ENCODE data around the gene GLI2.

The GLI2 gene

DNA sequence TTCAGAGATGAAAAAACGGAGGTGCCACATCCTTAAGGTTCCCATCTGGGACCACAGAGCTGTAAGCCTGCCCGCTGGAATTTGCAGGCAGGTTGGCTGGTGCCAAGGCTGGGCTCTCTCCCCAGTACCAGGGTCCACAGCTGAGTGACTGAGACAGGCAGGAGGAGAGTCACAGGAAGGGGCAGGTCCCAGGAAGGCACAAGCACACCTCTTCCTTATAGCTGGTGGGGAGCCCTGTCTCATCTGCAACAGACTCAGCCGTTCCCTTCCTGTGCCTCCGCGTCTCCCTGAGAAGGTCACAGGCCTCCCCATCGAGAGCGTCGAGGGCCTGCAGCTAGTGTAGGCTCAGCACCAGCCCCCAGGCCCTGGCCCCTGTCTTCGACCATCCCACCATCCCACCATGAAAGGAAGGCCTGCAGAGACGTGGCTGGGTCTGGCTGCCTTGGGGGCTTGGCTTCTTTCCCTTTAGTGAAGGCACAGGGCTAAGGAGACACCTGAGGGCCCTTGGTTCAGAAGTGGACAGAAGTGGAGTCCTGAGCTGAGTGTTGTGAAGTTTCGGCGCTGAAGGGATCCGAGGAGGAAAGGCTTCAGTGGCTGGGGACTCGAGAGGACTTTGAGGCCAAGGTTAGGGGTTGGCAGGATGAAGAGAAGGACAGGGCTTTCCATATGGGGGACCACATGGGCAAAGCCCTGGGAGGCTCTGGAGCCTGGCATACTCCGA lies 26.8 kb downstream of the GLI2 start:
- H3K27me3 Mint-ChIP-seq: no peaks in the 10 kb centered on the region

DNA sequence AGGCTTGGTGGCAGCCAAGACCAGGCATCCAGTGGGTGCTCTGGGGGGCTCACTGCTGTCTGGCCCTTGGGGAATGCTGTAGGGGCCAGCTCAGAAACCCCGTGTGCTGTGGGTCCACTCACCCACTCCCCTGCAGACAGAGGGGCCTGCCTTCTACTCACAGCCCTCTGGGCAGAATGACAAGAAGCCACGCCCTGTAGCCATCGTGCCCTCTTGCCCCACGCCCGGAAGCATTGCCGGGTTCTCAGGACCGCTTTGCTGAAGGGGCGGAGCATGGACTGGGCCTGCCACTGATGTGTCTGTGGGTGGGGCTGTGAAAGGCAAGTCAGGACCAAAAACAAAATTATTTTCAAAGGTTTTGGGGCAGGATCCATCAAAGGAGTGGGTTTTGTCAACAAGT lies 27.8 kb downstream of the GLI2 start:
- Mint-ChIP-seq H3K27me3 (no peaks in the 10 kb centered on the region), H3K9me3 (no peaks in the 10 kb centered on the region), H3K4me3 (no peak overlapping the region), H3K4me1 (ENCODE audit: low read depth) (no peaks in the 10 kb centered on the region), H3K36me3 (ENCODE audit: low read depth) (no peaks in the 10 kb centered on the region), H3K27ac (no peak overlapping the region)
- intact Hi-C loops (cut with micrococcal nuclease): no loop called here

More for the DNA sequence above, 26.8 kb downstream of the GLI2 start:
- Mint-ChIP-seq H3K4me3 (no peak overlapping the region), H3K9me3 (no peaks in the 10 kb centered on the region), H3K36me3 (ENCODE audit: low read depth) (no peaks in the 10 kb centered on the region), H3K4me1 (ENCODE audit: low read depth) (no peaks in the 10 kb centered on the region), H3K27ac (no peak overlapping the region)
- intact Hi-C loops (cut with micrococcal nuclease): no loop called here

- Mint-ChIP-seq H3K4me1 (ENCODE audit: low read depth) (no peaks in the 10 kb centered on the region), H3K27ac (no peak overlapping the region), H3K4me3 (no peak overlapping the region), H3K9me3 (no peaks in the 10 kb centered on the region), H3K27me3 (no peaks in the 10 kb centered on the region), H3K36me3 (ENCODE audit: low read depth) (no peaks in the 10 kb centered on the region)
- intact Hi-C loops (cut with micrococcal nuclease): no loop called here
Observed at GRCh38 chr2:120763931-120764330, 28.3 kb downstream of the GLI2 start.

- Mint-ChIP-seq H3K9me3 (no peaks in the 10 kb centered on the region), H3K4me3 (no peak overlapping the region), H3K36me3 (ENCODE audit: low read depth) (no peaks in the 10 kb centered on the region), H3K27me3 (no peaks in the 10 kb centered on the region), H3K4me1 (ENCODE audit: low read depth) (no peaks in the 10 kb centered on the region), H3K27ac (no peak overlapping the region)
- intact Hi-C loops (cut with micrococcal nuclease): no loop called here
Observed at GRCh38 chr2:120764492-120764891, 28.8 kb downstream of the GLI2 start.

DNA sequence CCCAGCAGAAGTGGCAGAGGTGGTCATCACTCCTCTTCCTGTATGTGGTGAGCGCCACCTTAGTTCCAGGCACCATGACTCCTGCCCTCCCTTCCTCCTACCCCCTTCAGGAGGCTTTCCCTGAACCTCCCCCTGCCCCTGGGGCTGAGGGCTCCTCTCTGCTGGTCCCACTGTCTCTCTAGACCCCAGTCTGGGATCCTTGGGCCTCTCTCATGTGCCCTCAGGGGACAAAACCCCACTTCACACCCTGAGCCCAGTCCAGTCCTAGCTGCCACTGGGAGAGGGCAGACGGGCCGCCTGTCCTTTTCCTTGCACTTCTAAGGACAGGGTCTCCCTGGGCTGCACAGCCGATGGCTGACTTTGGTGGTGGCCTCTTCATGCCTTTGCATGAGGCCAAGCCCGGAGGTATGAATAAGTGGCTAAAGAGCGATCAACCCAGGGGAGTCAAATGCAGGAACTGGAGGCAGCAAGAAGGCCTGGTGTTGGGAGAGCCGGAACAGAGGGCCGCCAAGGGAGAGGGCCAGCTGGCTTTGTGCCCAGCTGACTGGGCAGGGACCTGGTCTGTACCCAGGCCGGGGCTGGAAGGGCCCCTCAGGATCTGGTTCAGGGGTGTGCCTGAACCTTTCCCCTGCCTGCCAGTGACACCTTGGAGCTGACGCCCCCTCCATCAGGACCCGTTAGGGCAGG lies 29.5 kb downstream of the GLI2 start:
- Mint-ChIP-seq H3K36me3 (ENCODE audit: low read depth) (no peaks in the 10 kb centered on the region), H3K27ac (no peak overlapping the region), H3K9me3 (no peaks in the 10 kb centered on the region), H3K27me3 (no peaks in the 10 kb centered on the region), H3K4me1 (ENCODE audit: low read depth) (no peaks in the 10 kb centered on the region), H3K4me3 (no peak overlapping the region)
- intact Hi-C loops (cut with micrococcal nuclease): no loop called here

GRCh38 chr2:120765678-120766469 lies 30.2 kb downstream of the GLI2 start:
- intact Hi-C loops (cut with micrococcal nuclease): no loop called here
- H3K27ac Mint-ChIP-seq: no peak overlapping the region
- no peaks in the 10 kb centered on the region for H3K4me1 Mint-ChIP-seq (ENCODE audit: low read depth)
- no peak overlapping the region for H3K4me3 Mint-ChIP-seq
- no peaks in the 10 kb centered on the region for H3K27me3 Mint-ChIP-seq
- no peaks in the 10 kb centered on the region for H3K36me3 Mint-ChIP-seq (ENCODE audit: low read depth)
- no peaks in the 10 kb centered on the region for H3K9me3 Mint-ChIP-seq

DNA sequence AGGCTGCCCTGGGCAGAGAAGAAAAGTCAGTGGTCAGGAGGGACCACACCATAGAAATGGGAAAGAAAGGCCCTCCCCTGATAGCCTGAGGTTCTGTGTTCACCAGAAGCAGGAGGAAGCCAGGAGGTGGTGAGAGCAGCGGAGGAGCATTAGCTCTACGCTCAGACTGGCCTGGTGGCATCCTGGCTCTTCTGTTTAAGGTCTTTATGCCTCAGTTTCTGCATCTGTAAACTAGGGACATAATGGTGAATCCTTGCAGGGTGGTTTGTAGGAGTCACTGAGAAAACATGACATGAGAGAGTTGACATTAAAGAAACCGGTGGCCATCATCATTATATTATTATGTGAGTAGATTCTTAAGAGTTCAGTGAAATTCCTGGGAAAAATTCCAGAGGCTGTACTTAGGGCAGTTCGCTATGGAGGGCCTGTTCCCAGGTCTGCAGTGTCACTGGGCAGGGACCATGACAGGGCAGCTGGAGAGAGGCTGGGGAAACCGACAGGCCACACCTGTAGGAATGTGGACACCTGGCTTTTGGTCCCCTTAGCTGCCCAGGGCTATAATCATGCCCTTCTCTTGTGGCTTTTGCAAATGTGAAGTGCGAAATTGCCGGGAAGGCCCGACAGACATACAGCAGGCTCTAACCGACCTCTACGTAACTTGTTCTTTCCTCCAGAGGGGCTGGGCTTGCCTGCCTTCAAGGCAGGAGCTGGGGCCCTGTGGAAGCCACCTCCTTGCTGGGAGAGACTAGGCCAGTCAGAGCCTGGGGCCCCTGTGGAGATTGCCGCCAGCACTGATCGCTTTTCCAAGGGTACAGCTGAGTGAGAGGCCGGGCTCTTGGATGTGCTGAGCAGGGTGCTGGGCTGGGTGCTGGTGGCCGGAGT lies 31.0 kb downstream of the GLI2 start:
- H3K4me1 Mint-ChIP-seq (ENCODE audit: low read depth): no peaks in the 10 kb centered on the region
- no peaks in the 10 kb centered on the region for H3K36me3 Mint-ChIP-seq (ENCODE audit: low read depth)
- no peaks in the 10 kb centered on the region for H3K9me3 Mint-ChIP-seq
- H3K27me3 Mint-ChIP-seq: no peaks in the 10 kb centered on the region
- intact Hi-C loops (cut with micrococcal nuclease): no loop called here
- H3K27ac Mint-ChIP-seq: no peak overlapping the region
- no peak overlapping the region for H3K4me3 Mint-ChIP-seq

- no peaks in the 10 kb centered on the region for H3K4me1 Mint-ChIP-seq (ENCODE audit: low read depth)
- no peak overlapping the region for H3K4me3 Mint-ChIP-seq
- H3K36me3 Mint-ChIP-seq (ENCODE audit: low read depth): no peaks in the 10 kb centered on the region
- H3K27me3 Mint-ChIP-seq: no peaks in the 10 kb centered on the region
- intact Hi-C loops (cut with micrococcal nuclease): no loop called here
- H3K9me3 Mint-ChIP-seq: no peaks in the 10 kb centered on the region
- H3K27ac Mint-ChIP-seq: no peak overlapping the region
Observed at GRCh38 chr2:120767486-120768005, 31.9 kb downstream of the GLI2 start.

DNA sequence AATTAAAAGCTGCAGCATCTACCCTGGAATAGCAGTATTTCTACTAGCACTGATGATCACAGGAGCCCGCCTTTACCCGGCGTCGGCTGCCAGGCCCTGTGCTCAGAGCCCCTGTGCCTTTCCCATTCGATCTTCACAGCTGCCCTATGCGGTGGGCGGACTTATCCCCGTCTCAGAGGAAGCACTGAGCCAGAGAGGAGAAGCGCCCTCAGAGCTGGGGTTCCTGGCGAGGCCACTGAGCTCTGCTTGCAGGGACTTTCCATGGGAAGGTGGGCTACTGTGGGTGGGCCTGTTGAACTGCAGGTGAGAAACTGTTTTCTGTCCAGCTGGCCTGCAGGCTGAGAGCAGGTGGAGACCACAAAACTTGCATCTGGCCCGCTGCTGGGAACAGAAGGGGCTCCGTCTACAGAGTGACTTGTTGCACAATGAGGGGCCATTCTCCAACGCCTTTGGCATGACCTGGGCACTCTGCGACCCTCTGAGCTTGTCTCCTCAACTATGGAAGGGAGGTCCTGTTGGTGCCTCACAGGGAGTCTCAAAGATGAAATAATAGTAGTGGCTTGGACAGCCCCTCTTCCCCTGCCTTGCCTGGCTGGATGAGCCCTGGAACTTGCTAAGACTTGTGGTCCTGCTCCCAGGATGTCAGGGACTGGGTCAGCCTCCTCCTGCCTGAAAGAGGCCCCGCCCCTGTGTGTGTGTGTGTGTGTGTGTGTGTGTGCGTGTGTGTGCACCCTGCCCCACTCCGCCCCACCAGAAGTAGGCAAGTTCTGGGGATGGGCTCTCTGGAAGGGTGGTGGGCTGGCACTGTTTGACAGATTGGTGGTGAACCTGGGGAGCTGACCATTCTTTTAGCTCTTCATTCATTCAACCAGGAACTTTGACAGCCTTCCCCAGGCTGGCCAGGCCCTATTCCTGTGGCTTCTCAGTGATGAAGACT lies 32.7 kb downstream of the GLI2 start:
- no peaks in the 10 kb centered on the region for H3K27me3 Mint-ChIP-seq
- H3K27ac Mint-ChIP-seq: no peak overlapping the region
- H3K4me3 Mint-ChIP-seq: no peak overlapping the region
- no peaks in the 10 kb centered on the region for H3K9me3 Mint-ChIP-seq
- H3K4me1 Mint-ChIP-seq (ENCODE audit: low read depth): no peaks in the 10 kb centered on the region
- no peaks in the 10 kb centered on the region for H3K36me3 Mint-ChIP-seq (ENCODE audit: low read depth)
- intact Hi-C loops (cut with micrococcal nuclease): no loop called here

- Mint-ChIP-seq H3K9me3 (no peaks in the 10 kb centered on the region), H3K27ac (no peak overlapping the region)
- intact Hi-C loops (cut with micrococcal nuclease): no loop called here
Observed at GRCh38 chr2:120769076-120769786, 33.6 kb downstream of the GLI2 start.

GRCh38 chr2:120769787-120770120 lies 34.1 kb downstream of the GLI2 start:
- Mint-ChIP-seq H3K27ac (no peak overlapping the region), H3K4me1 (ENCODE audit: low read depth) (no peaks in the 10 kb centered on the region), H3K4me3 (no peak overlapping the region), H3K9me3 (no peaks in the 10 kb centered on the region), H3K27me3 (no peaks in the 10 kb centered on the region), H3K36me3 (ENCODE audit: low read depth) (no peaks in the 10 kb centered on the region)
- intact Hi-C loops (cut with micrococcal nuclease): no loop called here

More at GRCh38 chr2:120769076-120769786, 33.6 kb downstream of the GLI2 start:
- Mint-ChIP-seq H3K4me3 (no peak overlapping the region), H3K36me3 (ENCODE audit: low read depth) (no peaks in the 10 kb centered on the region), H3K4me1 (ENCODE audit: low read depth) (no peaks in the 10 kb centered on the region), H3K27me3 (no peaks in the 10 kb centered on the region)

- Mint-ChIP-seq H3K4me3 (no peak overlapping the region), H3K36me3 (ENCODE audit: low read depth) (no peaks in the 10 kb centered on the region), H3K27me3 (no peaks in the 10 kb centered on the region), H3K27ac (no peak overlapping the region), H3K9me3 (no peaks in the 10 kb centered on the region), H3K4me1 (ENCODE audit: low read depth) (no peaks in the 10 kb centered on the region)
- intact Hi-C loops (cut with micrococcal nuclease): no loop called here
Observed at GRCh38 chr2:120770176-120770575, 34.5 kb downstream of the GLI2 start.

All from dendritic cell treated with granulocyte-macrophage colony-stimulating factor and Interleukin-4, amounts not matched to agents 40 ng/mL and 50 ng/mL, for 4 days (primary cell).